Fibroblast of pulmonary artery (primary cell): ENCODE measurements around the gene PRICKLE4.

Source experiments
- DNase-seq: peaks from one replicate; pipeline ENCODE4 v3.0.0-alpha.2; 2010; ENCODE audit warnings: low read depth
- H3K4me3 ChIP-seq: replicated peaks from 2 replicates; pipeline ENCODE4 v1.5.1; 2011; ENCODE audit warnings: low read depth, mild to moderate bottlenecking, control low read depth, low read length, moderate library complexity
- TF ChIP-seq, protein P1 (sequence below): IDR thresholded peaks from 2 replicates; pipeline ENCODE4 v1.5.1; 2011; ENCODE audit warnings: mild to moderate bottlenecking, control low read depth, low read length, inconsistent platforms; ENCODE audit errors: missing control alignments

The PRICKLE4 gene

DNA sequence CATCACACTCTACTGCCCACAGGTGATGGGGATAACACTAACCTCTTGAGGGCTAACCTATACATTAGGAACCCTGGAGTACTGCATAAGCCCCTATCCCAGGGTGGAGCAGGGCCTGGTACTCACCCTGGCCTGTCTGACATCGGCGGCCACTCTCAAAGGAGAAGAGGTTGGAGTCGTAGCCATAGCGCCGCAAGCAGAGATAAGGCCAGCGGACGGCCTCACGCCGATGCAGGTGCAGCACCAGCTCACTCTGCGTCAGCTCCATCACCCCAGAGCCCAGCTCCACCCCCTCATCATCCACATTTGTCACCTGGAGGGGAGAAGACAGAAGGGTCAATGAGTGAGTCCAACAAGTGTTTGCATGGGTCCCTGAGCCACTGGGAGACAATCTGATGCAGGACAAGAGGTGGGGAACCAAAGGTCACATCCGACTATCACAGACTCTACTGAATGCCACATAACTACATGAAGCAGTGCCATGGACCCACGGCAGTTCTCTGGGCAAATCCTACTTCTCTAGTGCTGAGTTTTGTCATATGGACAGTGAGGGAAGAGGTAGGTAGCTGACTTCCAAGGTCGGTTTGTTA is 5.2 kb upstream of the PRICKLE4 start:
- DNase-seq = no peak
- no peak overlapping the region for H3K4me3 ChIP-seq
- TF ChIP-seq, protein P1, sequence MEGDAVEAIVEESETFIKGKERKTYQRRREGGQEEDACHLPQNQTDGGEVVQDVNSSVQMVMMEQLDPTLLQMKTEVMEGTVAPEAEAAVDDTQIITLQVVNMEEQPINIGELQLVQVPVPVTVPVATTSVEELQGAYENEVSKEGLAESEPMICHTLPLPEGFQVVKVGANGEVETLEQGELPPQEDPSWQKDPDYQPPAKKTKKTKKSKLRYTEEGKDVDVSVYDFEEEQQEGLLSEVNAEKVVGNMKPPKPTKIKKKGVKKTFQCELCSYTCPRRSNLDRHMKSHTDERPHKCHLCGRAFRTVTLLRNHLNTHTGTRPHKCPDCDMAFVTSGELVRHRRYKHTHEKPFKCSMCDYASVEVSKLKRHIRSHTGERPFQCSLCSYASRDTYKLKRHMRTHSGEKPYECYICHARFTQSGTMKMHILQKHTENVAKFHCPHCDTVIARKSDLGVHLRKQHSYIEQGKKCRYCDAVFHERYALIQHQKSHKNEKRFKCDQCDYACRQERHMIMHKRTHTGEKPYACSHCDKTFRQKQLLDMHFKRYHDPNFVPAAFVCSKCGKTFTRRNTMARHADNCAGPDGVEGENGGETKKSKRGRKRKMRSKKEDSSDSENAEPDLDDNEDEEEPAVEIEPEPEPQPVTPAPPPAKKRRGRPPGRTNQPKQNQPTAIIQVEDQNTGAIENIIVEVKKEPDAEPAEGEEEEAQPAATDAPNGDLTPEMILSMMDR = no peak

DNA sequence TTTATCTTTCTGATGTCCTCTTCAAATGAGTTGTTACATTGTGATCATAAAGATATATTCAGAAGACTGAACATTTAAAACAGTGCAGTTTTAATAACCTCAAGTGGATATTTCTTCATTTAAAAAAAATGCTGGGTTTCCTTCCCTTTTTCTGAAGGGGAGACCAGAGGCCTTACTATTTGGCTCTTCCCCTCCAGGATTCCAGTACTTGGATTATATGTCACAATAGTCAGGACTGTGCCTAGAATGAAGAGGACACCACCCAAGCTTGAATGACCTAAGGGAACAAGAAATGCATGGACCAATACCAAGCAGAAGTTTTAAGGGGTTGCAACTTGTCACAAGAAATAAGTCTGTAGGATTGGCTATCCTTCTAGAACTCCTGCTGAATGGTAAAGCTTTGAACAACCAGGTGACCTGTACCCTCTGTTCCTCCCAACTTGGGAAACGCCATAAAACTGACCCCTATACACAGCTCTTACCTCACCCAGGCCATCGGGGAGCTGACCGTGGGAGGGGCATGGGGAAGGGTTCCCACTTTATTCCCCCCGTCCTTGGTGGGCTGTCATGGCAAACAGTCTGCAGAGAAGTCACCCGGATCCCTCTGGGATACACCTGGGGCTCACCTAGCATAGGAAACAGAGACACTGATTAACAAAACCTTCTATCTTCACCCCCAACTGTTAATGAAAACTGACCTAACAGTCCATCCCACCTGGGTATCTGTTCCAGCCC is 2.9 kb upstream of the PRICKLE4 start:
- DNase-seq = no peak
- no peak overlapping the region for H3K4me3 ChIP-seq
- TF ChIP-seq, protein P1 = no peak

DNA sequence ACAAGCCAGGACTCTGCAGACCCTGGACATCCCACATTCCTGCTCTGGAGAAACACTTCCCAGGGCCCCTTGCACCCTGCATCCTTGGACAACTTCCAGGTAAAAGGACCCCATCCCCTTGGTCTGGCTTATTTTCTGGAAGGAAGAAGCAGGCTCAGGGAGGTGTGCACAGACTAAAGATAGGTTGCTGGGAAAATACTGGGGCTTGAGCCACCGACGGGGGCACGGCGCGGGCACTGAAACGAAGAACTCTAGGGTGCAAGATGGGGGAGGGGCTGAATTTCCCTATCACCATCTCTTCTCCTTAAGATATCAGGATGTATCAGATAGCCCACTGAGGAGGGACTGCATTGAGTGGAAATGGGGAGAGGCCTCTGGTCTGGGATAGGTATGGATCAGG is 1.7 kb upstream of the PRICKLE4 start:
- TF ChIP-seq, protein P1 = no peak
- H3K4me3 ChIP-seq = peak overlapping the region; percentile 72
- no peak for DNase-seq

DNA sequence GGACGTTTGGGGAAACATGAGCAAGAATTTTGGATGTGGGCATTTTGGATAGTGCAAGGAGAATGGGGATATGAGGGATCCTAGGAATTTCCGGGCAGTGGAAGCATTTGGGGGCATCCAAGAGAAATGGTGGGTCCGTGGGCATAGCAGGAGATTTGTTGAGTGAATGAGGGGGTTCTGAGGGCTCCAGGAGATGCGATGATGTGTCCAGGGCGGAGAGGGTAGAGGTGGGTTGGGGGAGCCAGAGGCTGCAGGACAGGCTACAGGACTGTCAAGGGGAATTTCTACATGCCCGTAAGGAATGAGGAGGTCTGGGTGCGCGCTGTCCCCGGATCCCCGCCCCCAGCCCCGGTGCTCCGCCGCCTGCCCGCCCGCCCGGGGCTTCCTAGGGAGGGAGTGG is 1.2 kb upstream of the PRICKLE4 start:
- DNase-seq = no peak
- peak overlapping the region; percentile 72 for H3K4me3 ChIP-seq
- TF ChIP-seq, protein P1 = no peak

DNA sequence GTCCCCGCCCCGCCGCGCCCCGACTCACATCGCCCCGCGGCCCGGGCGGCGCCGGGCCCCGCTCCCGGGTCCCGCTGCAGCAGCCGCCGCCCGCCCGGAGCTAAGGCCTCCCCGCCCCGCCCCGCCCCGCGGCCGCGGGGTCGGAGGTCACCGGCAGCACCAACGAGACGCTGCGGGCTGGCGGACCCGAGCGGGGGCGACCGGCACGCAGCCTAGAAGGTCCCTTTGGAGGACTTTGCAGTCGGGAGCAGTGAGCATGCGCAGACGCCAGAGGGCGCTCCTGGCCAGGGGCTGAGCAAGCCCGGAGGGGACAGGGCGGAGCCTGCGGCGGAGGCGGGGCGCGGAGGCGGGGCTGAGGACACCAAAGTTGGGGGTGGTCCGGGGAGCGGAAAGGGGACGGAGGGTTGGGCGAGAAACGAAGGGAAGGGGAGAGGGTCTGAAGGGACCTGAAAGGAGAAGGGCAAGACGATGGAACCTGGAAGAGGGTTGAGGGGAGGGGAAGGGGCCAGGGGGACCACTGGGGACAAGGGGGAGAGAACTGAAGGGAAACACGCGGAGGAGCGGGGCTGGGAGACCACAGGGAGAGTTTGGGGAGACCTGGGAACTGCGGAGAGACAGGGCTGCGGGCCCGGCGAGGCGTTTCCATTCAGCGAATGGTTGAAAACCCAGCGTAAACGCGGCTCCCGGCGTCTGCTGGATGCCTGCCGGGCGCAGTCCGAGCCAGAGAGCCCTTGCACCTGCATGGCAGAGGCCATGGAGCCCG is 613 bp upstream of the PRICKLE4 start, which contains the start of gene FRS3:
FRS3 (minus strand) TSS at position 113 of the 763 bp plus-strand sequence. CDS start 2,913 bp downstream, outside the sequence.
- TF ChIP-seq, protein P1 = peak; percentile 78
- H3K4me3 ChIP-seq = peak within 1 kb of the TSS; percentile 72
- DNase-seq = peak; percentile 97

DNA sequence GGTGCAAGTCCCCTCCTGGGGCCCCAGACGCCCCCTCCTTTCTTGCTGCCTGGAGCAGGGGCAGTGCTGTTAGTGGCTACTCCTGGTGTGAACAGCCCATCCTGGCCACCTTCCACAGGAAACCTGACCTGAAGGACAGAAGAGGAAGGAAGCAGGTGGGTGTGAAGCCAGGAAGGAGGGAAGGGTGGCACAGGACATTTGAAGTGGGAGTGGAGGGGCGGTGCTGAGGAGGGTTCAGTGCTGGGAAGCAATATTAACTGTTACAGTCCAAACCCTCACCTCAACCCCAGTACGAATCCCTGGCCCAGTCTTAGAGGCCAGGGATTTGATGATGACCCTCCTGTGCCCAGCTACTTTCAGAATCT is 766 bp downstream of the PRICKLE4 start:
- peak overlapping the region; percentile 72 for H3K4me3 ChIP-seq
- TF ChIP-seq, protein P1 = no peak
- no peak for DNase-seq
